H1 (cell line): ENCODE measurements around the gene EXOC1L. TPM values are rescaled to one million over a fixed set of nuclear protein-coding genes. Genes with fewer than 3 reads are reported as not detected.

Experiments used
- CHD2 ChIP-seq: IDR thresholded peaks from 2 replicates; pipeline ENCODE4 v1.6.1; 2012; ENCODE audit warnings: low read length, improper control_type of control experiment
- SIN3A ChIP-seq, 2 experiments: IDR thresholded peaks in 1 of 2; conservative IDR thresholded peaks in 1 of 2; 2 replicates each; pipeline ENCODE4 v1.6.1; 2011 to 2012; ENCODE audit warnings: low read length in 2 of 2, improper control_type of control experiment in 1 of 2, low read depth in 1 of 2, mild to moderate bottlenecking in 1 of 2
- polyA plus RNA-seq, 7 experiments: library from polyadenylated mRNA; depleted of rRNA in 3 of 7; stranded (reverse) in 5 of 7; unstranded in 2 of 7; fragments of >200 nt in 5 of 7; fragments of 200-250 nt in 2 of 7; gene quantifications; 1 replicate in 5 of 7; 2 replicates in 1 of 7; 4 replicates in 1 of 7; pipeline versions ENCODE4 v1.2.1 to v1.2.3, GENCODE V29; 2011 to 2013; ENCODE audit warnings: missing spikeins in 2 of 7, mixed read lengths in 2 of 7
- total RNA-seq: library from RNA; stranded (reverse); fragmentation: NEBNext Ultra II Directional; extraction: Animal tissue kit (Norgen Biotek cat#: 25700); gene quantifications from 2 replicates; pipeline ENCODE4 v1.2.1, GENCODE V29; 2021

Gene EXOC1L
- total and polyA plus RNA-seq, 2 of the 8 experiments (the other 6 are each of a cell fraction or from before 2014, with no cell fraction given) = 0.08 TPM; not detected in 1

DNA sequence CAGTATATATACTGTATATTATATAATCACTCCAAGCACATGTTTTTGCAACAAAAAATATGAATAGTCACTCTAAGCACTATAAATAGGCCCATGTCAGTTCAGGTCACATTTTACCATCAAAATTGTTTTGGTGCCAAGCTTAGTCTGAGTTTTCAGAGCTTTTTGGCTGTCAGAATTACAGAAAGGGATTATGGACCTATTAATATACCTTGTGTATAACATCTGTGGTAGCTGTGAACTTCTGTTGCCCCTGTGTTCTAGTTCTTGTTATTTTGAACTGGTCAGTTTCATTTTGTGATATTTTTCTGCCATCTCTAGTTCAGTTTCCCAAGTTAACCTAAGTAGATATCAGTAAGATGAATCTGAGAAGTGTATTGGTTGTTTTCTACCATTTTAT, 56.8 kb downstream of the EXOC1L start (continued):
- TF ChIP-seq CHD2 = no peak
- no peak for TF ChIP-seq SIN3A (conservative IDR thresholded peaks at IDR 0.05 in 1 of 2, IDR thresholded peaks at IDR 0.05 in 1 of 2; ENCODE audit: low read depth in 1 of 2, low read length in 2 of 2)
